HPDE6-E6E7 (cell line): Measurements from ENCODE around the gene RTL10.

Experiments
- DNase-seq: peaks from one replicate; pipeline ENCODE4 v3.0.0; 2011; ENCODE audit warnings: missing footprints; ENCODE audit errors: extremely low spot score

Gene RTL10

DNA sequence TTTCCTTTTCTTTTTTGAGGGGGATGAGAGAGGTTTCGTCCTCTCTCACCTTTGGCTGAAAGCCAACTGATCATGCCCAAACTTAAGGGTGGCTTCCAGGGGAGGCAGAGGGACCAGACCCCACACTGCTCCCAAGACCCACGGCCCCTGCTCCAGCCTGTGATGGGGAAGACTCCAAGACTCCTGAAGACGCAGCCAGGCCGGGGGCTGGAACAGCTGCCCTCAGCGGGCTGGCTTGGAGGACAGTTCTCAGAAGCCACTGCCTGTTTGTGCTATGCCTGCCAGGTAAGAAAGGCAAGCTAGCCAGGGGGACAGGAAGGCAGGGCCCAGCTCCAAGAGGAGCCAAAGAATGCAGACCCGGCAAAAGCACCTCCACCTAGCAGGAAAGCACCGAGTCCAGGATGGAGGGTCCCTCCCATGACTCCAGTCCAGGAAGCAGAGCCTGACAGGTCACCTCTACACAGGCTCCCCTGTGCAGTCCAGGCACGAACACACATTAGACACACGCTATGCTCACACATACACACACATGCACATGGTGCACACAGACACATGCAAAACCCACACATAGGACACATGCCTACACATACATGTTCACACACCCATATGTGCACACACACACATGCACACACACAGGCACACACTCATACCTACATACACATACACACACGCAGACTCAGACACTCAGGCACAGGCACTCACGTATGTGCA is 31.3 kb downstream of the RTL10 start:
- DNase-seq, result no peak

- DNase-seq, result no peak
Observed at GRCh38 chr22:19822301-19823117, 32.2 kb downstream of the RTL10 start.

GRCh38 chr22:19821523-19822300 is 33.0 kb downstream of the RTL10 start:
- DNase-seq, result no peak

GRCh38 chr22:19820880-19821522 is 33.7 kb downstream of the RTL10 start:
- no peak for DNase-seq

- no peak for DNase-seq
Observed at GRCh38 chr22:19819911-19820879, 34.5 kb downstream of the RTL10 start.

GRCh38 chr22:19819208-19819910 is 35.3 kb downstream of the RTL10 start:
- no peak for DNase-seq

- no peak for DNase-seq
Observed at GRCh38 chr22:19818324-19819207, 36.1 kb downstream of the RTL10 start.

- DNase-seq, result no peak
Observed at GRCh38 chr22:19816372-19817119, 38.1 kb downstream of the RTL10 start.

DNA sequence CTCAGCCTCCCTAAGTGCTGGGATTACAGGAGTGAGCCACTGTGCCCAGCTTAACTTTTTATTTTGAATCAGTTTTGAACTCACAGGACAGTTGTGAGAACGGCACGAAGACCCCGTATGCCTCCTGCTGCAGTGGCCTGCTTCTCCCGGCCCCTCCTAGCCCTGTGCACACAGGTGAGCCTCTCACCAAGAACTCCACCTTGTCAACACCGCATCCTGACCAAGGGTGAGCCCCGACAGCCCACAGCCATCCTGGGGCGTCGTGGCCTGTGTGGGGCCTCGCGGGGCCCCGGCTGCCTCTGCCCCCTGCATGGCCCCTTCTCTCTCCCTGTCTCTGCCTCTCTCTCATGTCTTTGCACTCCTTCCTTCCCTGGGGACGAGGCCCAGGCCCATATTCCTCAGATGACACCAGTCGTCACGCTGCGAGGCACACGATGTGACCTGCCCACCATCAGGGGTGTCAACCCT is 38.8 kb downstream of the RTL10 start:
- no peak for DNase-seq

DNA sequence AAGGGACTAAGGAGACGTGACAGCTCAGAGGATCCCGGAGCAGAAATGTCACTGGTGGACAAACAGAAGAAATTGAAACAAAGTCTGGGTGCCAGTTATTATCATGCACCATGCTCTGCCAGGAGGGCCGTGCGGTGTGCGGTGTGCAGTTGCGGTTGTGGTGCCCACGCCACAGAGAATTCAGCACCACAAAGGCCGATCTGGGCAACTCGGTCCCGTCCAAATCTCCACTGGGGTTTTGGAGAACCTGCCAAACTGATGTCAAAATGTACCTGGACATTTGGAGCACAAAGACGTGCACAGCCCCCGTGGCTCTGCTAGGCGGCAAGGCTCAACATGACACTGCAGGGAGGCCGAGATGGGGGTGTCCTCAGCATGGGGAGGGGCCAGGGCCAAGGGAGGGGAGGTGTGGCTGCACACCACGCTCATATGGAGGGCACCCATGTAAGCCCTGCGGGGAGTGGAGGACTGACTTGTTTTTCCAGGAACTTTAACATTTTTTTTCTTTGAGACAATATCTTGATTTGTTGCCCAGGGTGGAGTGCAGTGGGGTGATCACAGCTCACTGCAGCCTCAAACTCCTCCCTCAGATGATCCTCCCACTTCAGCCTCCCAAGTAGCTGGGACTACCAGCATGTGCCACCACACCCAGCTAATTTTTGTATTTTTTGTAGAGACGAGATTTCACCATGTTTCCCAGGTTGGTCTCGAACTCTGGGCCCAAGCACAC is 39.4 kb downstream of the RTL10 start:
- DNase-seq, result no peak

DNA sequence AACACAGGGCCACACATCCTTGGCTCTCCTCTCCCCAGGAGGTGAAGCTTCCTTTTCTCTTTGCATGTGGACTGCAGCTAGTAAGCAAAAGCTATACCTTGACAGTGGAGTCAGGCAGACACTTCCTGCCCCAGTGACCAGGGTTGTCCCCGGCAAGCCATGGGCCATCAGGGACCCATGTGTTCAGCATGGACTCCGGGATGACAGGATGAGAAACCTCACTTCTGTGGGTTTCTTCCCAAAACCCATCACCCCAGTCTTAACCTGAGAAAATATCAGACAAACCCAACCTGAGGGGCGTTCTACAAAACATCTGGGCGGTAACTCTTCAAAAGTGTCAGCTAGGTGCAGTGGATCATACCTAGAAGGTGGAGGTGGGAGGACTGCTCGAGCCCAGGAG is 40.2 kb downstream of the RTL10 start:
- DNase-seq, result no peak

GRCh38 chr22:19812910-19813309 is 41.8 kb downstream of the RTL10 start:
- no peak for DNase-seq

DNA sequence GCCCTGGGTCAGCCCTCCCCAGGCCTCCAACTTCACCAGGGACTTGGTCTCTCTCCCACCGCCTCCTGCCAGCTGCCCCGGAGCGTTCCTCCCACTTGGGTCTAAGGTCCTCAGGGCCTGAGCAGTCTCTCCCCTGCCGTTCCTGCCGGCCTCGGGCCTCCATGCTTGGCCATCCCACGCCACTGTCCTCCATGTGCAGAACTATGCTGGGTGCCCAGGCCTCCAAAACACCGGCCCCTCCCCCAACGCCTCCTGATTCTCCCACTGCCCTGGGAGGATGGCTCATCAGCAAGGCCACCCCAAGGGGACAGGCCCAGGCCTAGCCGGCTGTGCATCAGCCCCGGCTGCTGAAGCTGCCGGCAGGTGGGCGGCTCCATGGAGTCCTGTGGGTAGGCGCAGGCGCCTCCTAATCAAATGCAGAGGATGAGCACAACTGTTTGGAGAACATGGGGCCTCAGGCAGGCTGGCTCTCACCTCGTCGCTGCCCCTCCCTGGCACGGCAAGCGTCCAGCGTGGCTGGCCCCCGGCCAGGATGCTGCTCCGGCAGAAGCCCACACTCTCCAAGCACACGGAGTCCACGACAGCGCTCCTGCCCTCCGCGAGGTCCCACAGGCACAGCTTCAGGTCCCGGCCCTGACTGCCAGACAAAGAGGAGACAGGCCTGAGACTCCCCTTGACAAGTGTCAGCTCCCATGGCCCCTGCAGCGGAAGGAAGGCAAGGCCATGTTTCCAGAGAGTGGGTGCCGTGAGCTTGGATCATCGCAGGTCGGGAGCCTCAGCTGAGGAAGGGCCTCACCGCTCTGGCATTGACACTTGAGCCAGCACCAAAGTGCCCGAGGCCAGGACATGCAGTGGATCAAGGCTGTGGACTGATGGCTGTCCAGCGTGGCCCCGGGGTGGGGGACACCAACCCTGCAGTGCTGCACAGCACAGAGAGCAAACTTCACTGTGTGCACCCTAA is 42.6 kb downstream of the RTL10 start:
- DNase-seq, result no peak

DNA sequence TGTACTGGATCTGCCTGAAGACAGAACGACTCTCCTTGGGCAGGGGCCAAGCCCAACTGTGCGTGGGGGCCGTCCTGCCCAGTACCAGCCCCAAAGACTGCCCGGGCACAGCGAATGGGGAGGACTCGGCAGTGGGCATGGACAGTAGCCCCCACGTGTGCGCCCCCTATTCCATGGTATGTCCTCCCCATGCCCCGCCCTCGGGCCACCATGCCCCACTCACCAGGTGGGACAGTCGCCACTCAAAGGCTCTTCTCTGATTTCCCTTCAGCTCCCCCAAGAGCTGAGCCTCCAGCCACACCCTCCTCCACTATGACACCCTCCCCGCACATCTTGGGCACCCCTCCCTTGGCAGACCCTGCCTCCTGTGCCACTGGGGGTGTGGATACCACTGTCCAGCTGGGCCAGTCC is 43.5 kb downstream of the RTL10 start:
- DNase-seq, result no peak

GRCh38 chr22:19810381-19811201 is 44.1 kb downstream of the RTL10 start:
- no peak for DNase-seq
